Osteocyte (in vitro differentiated cells): Measurements from ENCODE around the gene DNAJA2. TPM values are rescaled to one million over a fixed set of nuclear protein-coding genes. Genes with fewer than 3 reads are reported as not detected.

ENCODE experiments used
- DNase-seq: peaks from one replicate; pipeline ENCODE4 v3.0.0; 2021; ENCODE audit warnings: mixed read lengths; ENCODE audit not compliant: unreplicated experiment; ENCODE audit errors: extremely low spot score
- H3K27ac Mint-ChIP-seq: one replicate; pipeline ENCODE4 v1.8.0; 2021; ENCODE audit warnings: mild to moderate bottlenecking, mixed read lengths; ENCODE audit not compliant: unreplicated experiment
- H3K27me3 Mint-ChIP-seq: one replicate; pipeline ENCODE4 v1.8.0; 2021; ENCODE audit warnings: mixed read lengths; ENCODE audit not compliant: unreplicated experiment
- H3K36me3 Mint-ChIP-seq: one replicate; pipeline ENCODE4 v1.8.0; 2021; ENCODE audit warnings: mixed read lengths; ENCODE audit not compliant: unreplicated experiment
- H3K4me1 Mint-ChIP-seq: one replicate; pipeline ENCODE4 v1.8.0; 2021; ENCODE audit warnings: mixed read lengths; ENCODE audit not compliant: unreplicated experiment
- H3K4me3 Mint-ChIP-seq: one replicate; pipeline ENCODE4 v1.8.0; 2021; ENCODE audit warnings: mild to moderate bottlenecking, moderate library complexity, mixed read lengths; ENCODE audit not compliant: unreplicated experiment
- H3K9me3 Mint-ChIP-seq: one replicate; pipeline ENCODE4 v1.8.0; 2021; ENCODE audit warnings: mixed read lengths; ENCODE audit not compliant: unreplicated experiment
- CTCF ChIP-seq: fragments of 200-600 bp; sonication (generic); IDR thresholded peaks from 2 replicates; pipeline ENCODE4 v1.5.0; 2021; ENCODE audit warnings: antibody characterized with exemption, mild to moderate bottlenecking, moderate library complexity
- total RNA-seq: library from RNA; stranded (reverse); gene quantifications from 2 replicates; pipeline ENCODE4 v1.2.1, GENCODE V29; 2021

DNAJA2 gene
- total RNA-seq, 1 donor from 2014 or later = 60.2 TPM

- H3K4me1 Mint-ChIP-seq = no peaks in the 10 kb centered on the region
- H3K36me3 Mint-ChIP-seq = no peaks in the 10 kb centered on the region
These were observed 35.9 kb downstream of the DNAJA2 start for GRCh38 chr16:46937536-46937935.

GRCh38 chr16:46932802-46933201, 40.7 kb downstream of the DNAJA2 start:
- Mint-ChIP-seq H3K27me3 (no peaks in the 10 kb centered on the region), H3K27ac (no peak overlapping the region), H3K4me1 (no peaks in the 10 kb centered on the region), H3K9me3 (no peaks in the 10 kb centered on the region), H3K4me3 (no peak overlapping the region), H3K36me3 (peaks cover 18% of the 10 kb centered on the region)
- no peak for DNase-seq
- no peak for TF ChIP-seq CTCF

More at GRCh38 chr16:46937536-46937935, 35.9 kb downstream of the DNAJA2 start:
- no peaks in the 10 kb centered on the region for H3K27me3 Mint-ChIP-seq
- H3K9me3 Mint-ChIP-seq = no peaks in the 10 kb centered on the region
- H3K4me3 Mint-ChIP-seq = no peak overlapping the region
- no peak for TF ChIP-seq CTCF
- no peak for DNase-seq
- H3K27ac Mint-ChIP-seq = no peak overlapping the region

GRCh38 chr16:46930861-46931260, 42.6 kb downstream of the DNAJA2 start:
- no peaks in the 10 kb centered on the region for H3K9me3 Mint-ChIP-seq
- H3K4me3 Mint-ChIP-seq = no peak overlapping the region
- H3K27me3 Mint-ChIP-seq = no peaks in the 10 kb centered on the region
- no peak for TF ChIP-seq CTCF
- H3K36me3 Mint-ChIP-seq = peaks cover 26% of the 10 kb centered on the region
- no peak for DNase-seq
- no peak overlapping the region for H3K27ac Mint-ChIP-seq
- H3K4me1 Mint-ChIP-seq = no peaks in the 10 kb centered on the region

- no peak overlapping the region for H3K27ac Mint-ChIP-seq
- peaks cover 28% of the 10 kb centered on the region for H3K36me3 Mint-ChIP-seq
- no peak overlapping the region for H3K4me3 Mint-ChIP-seq
- TF ChIP-seq CTCF = peak; percentile 90
- H3K4me1 Mint-ChIP-seq = no peaks in the 10 kb centered on the region
- H3K27me3 Mint-ChIP-seq = no peaks in the 10 kb centered on the region
- H3K9me3 Mint-ChIP-seq = no peaks in the 10 kb centered on the region
- DNase-seq = peak; percentile 91
These were observed 43.8 kb downstream of the DNAJA2 start for GRCh38 chr16:46929378-46930332.

GRCh38 chr16:46928811-46929210, 44.7 kb downstream of the DNAJA2 start:
- Mint-ChIP-seq H3K4me1 (no peaks in the 10 kb centered on the region), H3K27ac (no peak overlapping the region), H3K4me3 (no peak overlapping the region), H3K27me3 (no peaks in the 10 kb centered on the region), H3K36me3 (peaks cover 35% of the 10 kb centered on the region), H3K9me3 (no peaks in the 10 kb centered on the region)
- no peak for TF ChIP-seq CTCF
- DNase-seq = no peak
